A549 (cell line): ENCODE results near the gene MPP2. TPM values are rescaled to one million over a fixed set of nuclear protein-coding genes. Genes with fewer than 3 reads are reported as not detected.

Source experiments
- ATAC-seq, 2 experiments: fragments of 200-7000 bp in 1 of 2; fragments of >200 bp in 1 of 2; cut with Nextera tagmentation in 1 of 2; cut with Tn5 transposase in 1 of 2; 3 replicates each; pipeline versions ENCODE4 v1.8.0 to v1.9.1; 2018 to 2020; ENCODE audit warnings: mild to moderate bottlenecking in 1 of 2, moderate library complexity in 1 of 2
- CTCF ChIA-PET: fragments of 300-600 bp; sonication (Branson Sonifier 250); formaldehyde crosslinking; extraction: SDS; loops from one replicate; lab custom pipeline; 2021; ENCODE audit warnings: antibody characterized with exemption, inconsistent platforms; lab: Yijun Ruan, JAX
- POLR2A ChIA-PET: fragments of 350-600 bp; formaldehyde crosslinking; extraction: SDS; loops from one replicate; lab custom pipeline; 2021; ENCODE audit warnings: antibody characterized with exemption, inconsistent platforms; lab: Yijun Ruan, JAX
- DNase-seq, 2 experiments: peaks; one replicate each; pipeline versions ENCODE4 v3.0.0 to v3.0.0-alpha.2; 2011 to 2016; ENCODE audit warnings: low read depth in 1 of 2, low spot score in 1 of 2
- FAIRE-seq: peaks from 2 replicates; lab custom pipeline; 2011; peaks lifted over from hg19 to GRCh38; lab: Jason Lieb, UNC
- H3K27ac ChIP-seq, 2 experiments: fragments of >200 bp; sonication (Bioruptor Twin); formaldehyde crosslinking; 3 replicates each; pipeline ENCODE4 v1.5.1; 2016 to 2017
- H3K4me1 ChIP-seq: fragments of >200 bp; sonication (Bioruptor Twin); formaldehyde crosslinking; 3 replicates; pipeline ENCODE4 v1.6.1; 2016
- H3K4me2 ChIP-seq: fragments of >200 bp; sonication (Bioruptor Twin); formaldehyde crosslinking; 3 replicates; pipeline ENCODE4 v1.6.1; 2016
- H3K4me3 ChIP-seq: fragments of >200 bp; sonication (Bioruptor Twin); formaldehyde crosslinking; 3 replicates; pipeline ENCODE4 v1.5.1; 2016
- H3K9me3 ChIP-seq: fragments of >200 bp; sonication (Bioruptor Twin); formaldehyde crosslinking; 3 replicates; pipeline ENCODE4 v1.6.1; 2016
- CBX8 ChIP-seq: fragments of 200-600 bp; sonication (generic); IDR thresholded peaks from 2 replicates; pipeline ENCODE4 v1.6.1; 2016
- CEBPB ChIP-seq, 2 experiments: fragments of >200 bp in 1 of 2; sonication (Bioruptor Twin) in 1 of 2; formaldehyde crosslinking in 1 of 2; IDR thresholded peaks; 2 replicates each; pipeline ENCODE4 v1.6.1; 2012 to 2016
- CHD4 ChIP-seq: fragments of 200-600 bp; sonication (generic); IDR thresholded peaks from 2 replicates; pipeline ENCODE4 v1.6.1; 2016; ENCODE audit warnings: antibody characterized with exemption, mild to moderate bottlenecking, borderline replicate concordance
- EHF ChIP-seq: fragments of 250-450 bp; sonication (Bioruptor Pico); IDR thresholded peaks from 2 replicates; pipeline ENCODE4 v1.5.0; 2020; ENCODE audit warnings: mild to moderate bottlenecking
- ESRRA ChIP-seq: fragments of 150-350 bp; IDR thresholded peaks from 2 replicates; pipeline ENCODE4 v1.6.1; 2014; ENCODE audit warnings: mild to moderate bottlenecking, low read length, borderline replicate concordance
- HDAC2 ChIP-seq: fragments of 200-600 bp; sonication (generic); IDR thresholded peaks from 2 replicates; pipeline ENCODE4 v1.6.1; 2016
- HOXB5 ChIP-seq: fragments of 250-450 bp; sonication (Bioruptor Pico); IDR thresholded peaks from 2 replicates; pipeline ENCODE4 v1.5.0; 2020; ENCODE audit warnings: mild to moderate bottlenecking, moderate library complexity
- MAZ ChIP-seq: fragments of 150-350 bp; IDR thresholded peaks from 2 replicates; pipeline ENCODE4 v1.6.1; 2014; ENCODE audit warnings: antibody characterized with exemption, low read depth, low read length, borderline replicate concordance
- MYC ChIP-seq: IDR thresholded peaks from 2 replicates; pipeline ENCODE4 v1.6.1; 2012; ENCODE audit warnings: mild to moderate bottlenecking, inconsistent platforms, low read length, improper control_type of control experiment, borderline replicate concordance
- NFE2L2 ChIP-seq: fragments of 150-350 bp; conservative IDR thresholded peaks from 2 replicates; pipeline ENCODE4 v1.6.1; 2014; ENCODE audit warnings: low read length
- RARB ChIP-seq: fragments of 250-450 bp; sonication (Bioruptor Pico); IDR thresholded peaks from 2 replicates; pipeline ENCODE4 v1.8.0; 2021; ENCODE audit warnings: mild to moderate bottlenecking, moderate library complexity
- SMC3 ChIP-seq: fragments of >200 bp; sonication (Bioruptor Twin); formaldehyde crosslinking; IDR thresholded peaks from 3 replicates; pipeline ENCODE4 v1.6.1; 2018; ENCODE audit warnings: inconsistent platforms
- TFCP2L1 ChIP-seq: fragments of 250-450 bp; sonication (Bioruptor Pico); IDR thresholded peaks from 2 replicates; pipeline ENCODE4 v1.5.0; 2021; ENCODE audit warnings: mild to moderate bottlenecking
- ZFP36 ChIP-seq: fragments of 450-650 bp; IDR thresholded peaks from 2 replicates; pipeline ENCODE4 v1.6.1; 2014; ENCODE audit warnings: borderline replicate concordance; ENCODE audit not compliant: partially characterized antibody
- WGBS: methylation state at CpG from one replicate; pipeline ENCODE4 v1.1.6; 2017; ENCODE audit errors: missing lambda C conversion rate; 5-methylcytosine and 5-hydroxymethylcytosine counted together
- polyA plus RNA-seq, 4 experiments: library from polyadenylated mRNA; depleted of rRNA in 3 of 4; stranded (reverse); fragments of >200 nt; fragmentation: RNase III in 1 of 4; extraction: RNeasy Plus Mini Kit Qiagen cat#74134 plus additional on column Dnase treatment in 1 of 4; gene quantifications; 2 replicates in 3 of 4; 3 replicates in 1 of 4; pipeline ENCODE4 v1.2.3, GENCODE V29; 2011 to 2017
- TF ChIP-seq, protein P1 (sequence below): fragments of 250-450 bp; sonication (Bioruptor Pico); IDR thresholded peaks from 2 replicates; pipeline ENCODE4 v1.5.0; 2021; ENCODE audit warnings: mild to moderate bottlenecking, moderate library complexity, borderline replicate concordance
- TF ChIP-seq, protein P2 (sequence below): fragments of 250-450 bp; sonication (Bioruptor Pico); IDR thresholded peaks from 2 replicates; pipeline ENCODE4 v1.5.0; 2020; ENCODE audit warnings: low read depth, mild to moderate bottlenecking, moderate library complexity
- TF ChIP-seq, protein P3 (sequence below): fragments of >200 bp; sonication (Bioruptor Twin); formaldehyde crosslinking; IDR thresholded peaks from 3 replicates; pipeline ENCODE4 v1.6.1; 2016
- TF ChIP-seq, protein P4 (sequence below): fragments of >200 bp; sonication (Bioruptor Twin); formaldehyde crosslinking; IDR thresholded peaks from 3 replicates; pipeline ENCODE4 v1.5.1; 2016
- TF ChIP-seq, protein P5 (sequence below): fragments of >200 bp; sonication (Bioruptor Twin); formaldehyde crosslinking; IDR thresholded peaks from 2 replicates; pipeline ENCODE4 v1.6.1; 2016
- TF ChIP-seq, protein P6 (sequence below): IDR thresholded peaks from 2 replicates; pipeline ENCODE4 v1.6.1; 2012
- TF ChIP-seq, protein P7 (sequence below): fragments of 150-350 bp; IDR thresholded peaks from 2 replicates; pipeline ENCODE4 v1.6.1; 2014; ENCODE audit warnings: low read depth, mild to moderate bottlenecking, low read length

Gene MPP2
- polyA plus RNA-seq, 2 of the 4 experiments (the other 2 are of a cell fraction), result 3.8 to 4.2 TPM

DNA sequence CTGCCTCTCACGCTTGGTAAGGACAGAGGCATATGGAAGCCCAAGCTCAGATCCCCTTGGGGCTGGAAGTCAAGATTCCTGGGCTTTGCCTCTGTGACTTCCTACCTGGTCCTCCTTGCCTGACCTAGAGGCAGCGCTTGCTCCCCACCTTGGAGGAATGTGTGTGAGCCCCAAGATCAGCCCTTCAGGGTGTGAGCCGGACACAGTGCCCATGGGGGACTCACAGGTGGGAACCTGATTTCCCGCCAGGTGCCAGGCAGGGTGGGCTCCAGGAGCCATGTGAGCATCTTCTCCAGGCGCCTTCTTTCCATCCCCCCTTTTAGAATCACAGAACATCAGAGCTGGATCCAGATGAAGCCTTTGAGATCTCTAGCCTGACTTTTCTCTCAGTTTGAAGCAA lies 50.2 kb downstream of the MPP2 start:
- peaks cover 5% of the 10 kb centered on the region; the same call in 1 of the 3 replicates for H3K4me1 ChIP-seq
- H3K27ac ChIP-seq, result no peak overlapping the region
- no peaks in the 10 kb centered on the region for H3K9me3 ChIP-seq
- H3K4me3 ChIP-seq, result no peak overlapping the region
- DNase-seq, result no peak
- CTCF ChIA-PET, result interaction anchor here (1.1 to 13.9 kb wide), 7 partner anchors 13 to 226 kb away, joined by 3 to 168 read pairs (median 8); partner anchors contain the start of gene CD300LG
- no peak for ATAC-seq
- TF ChIP-seq, protein P1, sequence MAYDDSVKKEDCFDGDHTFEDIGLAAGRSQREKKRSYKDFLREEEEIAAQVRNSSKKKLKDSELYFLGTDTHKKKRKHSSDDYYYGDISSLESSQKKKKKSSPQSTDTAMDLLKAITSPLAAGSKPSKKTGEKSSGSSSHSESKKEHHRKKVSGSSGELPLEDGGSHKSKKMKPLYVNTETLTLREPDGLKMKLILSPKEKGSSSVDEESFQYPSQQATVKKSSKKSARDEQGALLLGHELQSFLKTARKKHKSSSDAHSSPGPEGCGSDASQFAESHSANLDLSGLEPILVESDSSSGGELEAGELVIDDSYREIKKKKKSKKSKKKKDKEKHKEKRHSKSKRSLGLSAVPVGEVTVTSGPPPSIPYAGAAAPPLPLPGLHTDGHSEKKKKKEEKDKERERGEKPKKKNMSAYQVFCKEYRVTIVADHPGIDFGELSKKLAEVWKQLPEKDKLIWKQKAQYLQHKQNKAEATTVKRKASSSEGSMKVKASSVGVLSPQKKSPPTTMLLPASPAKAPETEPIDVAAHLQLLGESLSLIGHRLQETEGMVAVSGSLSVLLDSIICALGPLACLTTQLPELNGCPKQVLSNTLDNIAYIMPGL, result no peak
- TF ChIP-seq, protein P2, sequence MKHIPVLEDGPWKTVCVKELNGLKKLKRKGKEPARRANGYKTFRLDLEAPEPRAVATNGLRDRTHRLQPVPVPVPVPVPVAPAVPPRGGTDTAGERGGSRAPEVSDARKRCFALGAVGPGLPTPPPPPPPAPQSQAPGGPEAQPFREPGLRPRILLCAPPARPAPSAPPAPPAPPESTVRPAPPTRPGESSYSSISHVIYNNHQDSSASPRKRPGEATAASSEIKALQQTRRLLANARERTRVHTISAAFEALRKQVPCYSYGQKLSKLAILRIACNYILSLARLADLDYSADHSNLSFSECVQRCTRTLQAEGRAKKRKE (CRISPR knock-in tag), result no peak
- TF ChIP-seq CHD4, result no peak
- no peak for TF ChIP-seq NFE2L2
- TF ChIP-seq, protein P3, sequence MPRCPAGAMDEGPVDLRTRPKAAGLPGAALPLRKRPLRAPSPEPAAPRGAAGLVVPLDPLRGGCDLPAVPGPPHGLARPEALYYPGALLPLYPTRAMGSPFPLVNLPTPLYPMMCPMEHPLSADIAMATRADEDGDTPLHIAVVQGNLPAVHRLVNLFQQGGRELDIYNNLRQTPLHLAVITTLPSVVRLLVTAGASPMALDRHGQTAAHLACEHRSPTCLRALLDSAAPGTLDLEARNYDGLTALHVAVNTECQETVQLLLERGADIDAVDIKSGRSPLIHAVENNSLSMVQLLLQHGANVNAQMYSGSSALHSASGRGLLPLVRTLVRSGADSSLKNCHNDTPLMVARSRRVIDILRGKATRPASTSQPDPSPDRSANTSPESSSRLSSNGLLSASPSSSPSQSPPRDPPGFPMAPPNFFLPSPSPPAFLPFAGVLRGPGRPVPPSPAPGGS, result no peak
- no peak for TF ChIP-seq CEBPB (IDR thresholded peaks at IDR 0.05)
- no peak for TF ChIP-seq HOXB5
- no peak for TF ChIP-seq CBX8
- TF ChIP-seq RARB (CRISPR knock-in tag), result no peak
- no peak for TF ChIP-seq ESRRA
- no peak for TF ChIP-seq MYC
- no peak for TF ChIP-seq SMC3
- TF ChIP-seq ZFP36, result no peak
- no peak for TF ChIP-seq MAZ
- TF ChIP-seq, protein P4, sequence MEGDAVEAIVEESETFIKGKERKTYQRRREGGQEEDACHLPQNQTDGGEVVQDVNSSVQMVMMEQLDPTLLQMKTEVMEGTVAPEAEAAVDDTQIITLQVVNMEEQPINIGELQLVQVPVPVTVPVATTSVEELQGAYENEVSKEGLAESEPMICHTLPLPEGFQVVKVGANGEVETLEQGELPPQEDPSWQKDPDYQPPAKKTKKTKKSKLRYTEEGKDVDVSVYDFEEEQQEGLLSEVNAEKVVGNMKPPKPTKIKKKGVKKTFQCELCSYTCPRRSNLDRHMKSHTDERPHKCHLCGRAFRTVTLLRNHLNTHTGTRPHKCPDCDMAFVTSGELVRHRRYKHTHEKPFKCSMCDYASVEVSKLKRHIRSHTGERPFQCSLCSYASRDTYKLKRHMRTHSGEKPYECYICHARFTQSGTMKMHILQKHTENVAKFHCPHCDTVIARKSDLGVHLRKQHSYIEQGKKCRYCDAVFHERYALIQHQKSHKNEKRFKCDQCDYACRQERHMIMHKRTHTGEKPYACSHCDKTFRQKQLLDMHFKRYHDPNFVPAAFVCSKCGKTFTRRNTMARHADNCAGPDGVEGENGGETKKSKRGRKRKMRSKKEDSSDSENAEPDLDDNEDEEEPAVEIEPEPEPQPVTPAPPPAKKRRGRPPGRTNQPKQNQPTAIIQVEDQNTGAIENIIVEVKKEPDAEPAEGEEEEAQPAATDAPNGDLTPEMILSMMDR, result no peak
- no peak for TF ChIP-seq HDAC2
- TF ChIP-seq, protein P5, sequence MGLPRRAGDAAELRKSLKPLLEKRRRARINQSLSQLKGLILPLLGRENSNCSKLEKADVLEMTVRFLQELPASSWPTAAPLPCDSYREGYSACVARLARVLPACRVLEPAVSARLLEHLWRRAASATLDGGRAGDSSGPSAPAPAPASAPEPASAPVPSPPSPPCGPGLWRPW, result no peak
- POLR2A ChIA-PET, result interaction anchor here (1.4 kb wide), 1 partner anchor 11 kb away, joined by 3 read pairs; no protein-coding TSS in a partner anchor
- no peak overlapping the region for H3K4me2 ChIP-seq
- FAIRE-seq, result no peak
- 69% methylated on average over 5 of the region's 5 CpGs for WGBS

DNA sequence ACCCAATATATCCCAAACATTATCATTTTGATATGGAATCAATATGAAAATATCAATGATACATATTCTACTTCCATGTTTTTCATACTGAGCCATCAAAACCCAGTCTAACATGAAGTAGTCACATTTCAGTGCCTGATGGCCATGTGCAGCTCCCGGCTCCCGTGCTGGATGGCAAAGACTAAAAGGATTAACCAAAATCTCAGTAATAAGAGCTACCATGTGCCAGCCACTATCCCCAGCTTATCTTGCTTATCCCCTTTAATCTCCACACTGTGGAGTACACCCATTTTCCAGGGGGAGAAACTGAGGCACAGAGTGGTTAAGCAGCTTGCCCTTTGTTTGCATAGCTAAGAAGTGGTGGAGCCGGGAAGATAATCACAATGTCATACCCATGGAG lies 51.2 kb downstream of the MPP2 start:
- TF ChIP-seq, protein P1, result no peak
- TF ChIP-seq, protein P3, result no peak
- TF ChIP-seq, protein P6, sequence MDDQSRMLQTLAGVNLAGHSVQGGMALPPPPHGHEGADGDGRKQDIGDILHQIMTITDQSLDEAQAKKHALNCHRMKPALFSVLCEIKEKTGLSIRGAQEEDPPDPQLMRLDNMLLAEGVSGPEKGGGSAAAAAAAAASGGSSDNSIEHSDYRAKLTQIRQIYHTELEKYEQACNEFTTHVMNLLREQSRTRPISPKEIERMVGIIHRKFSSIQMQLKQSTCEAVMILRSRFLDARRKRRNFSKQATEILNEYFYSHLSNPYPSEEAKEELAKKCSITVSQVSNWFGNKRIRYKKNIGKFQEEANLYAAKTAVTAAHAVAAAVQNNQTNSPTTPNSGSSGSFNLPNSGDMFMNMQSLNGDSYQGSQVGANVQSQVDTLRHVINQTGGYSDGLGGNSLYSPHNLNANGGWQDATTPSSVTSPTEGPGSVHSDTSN, result no peak
- no peak for TF ChIP-seq TFCP2L1 (CRISPR knock-in tag)
- no peak for TF ChIP-seq EHF (CRISPR knock-in tag)
- TF ChIP-seq, protein P7, sequence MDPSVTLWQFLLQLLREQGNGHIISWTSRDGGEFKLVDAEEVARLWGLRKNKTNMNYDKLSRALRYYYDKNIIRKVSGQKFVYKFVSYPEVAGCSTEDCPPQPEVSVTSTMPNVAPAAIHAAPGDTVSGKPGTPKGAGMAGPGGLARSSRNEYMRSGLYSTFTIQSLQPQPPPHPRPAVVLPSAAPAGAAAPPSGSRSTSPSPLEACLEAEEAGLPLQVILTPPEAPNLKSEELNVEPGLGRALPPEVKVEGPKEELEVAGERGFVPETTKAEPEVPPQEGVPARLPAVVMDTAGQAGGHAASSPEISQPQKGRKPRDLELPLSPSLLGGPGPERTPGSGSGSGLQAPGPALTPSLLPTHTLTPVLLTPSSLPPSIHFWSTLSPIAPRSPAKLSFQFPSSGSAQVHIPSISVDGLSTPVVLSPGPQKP, result no peak
- TF ChIP-seq RARB (CRISPR knock-in tag), result no peak
- TF ChIP-seq, all 56 proteins: peak for 0
- Histone ChIP-seq H3K27ac (no peak overlapping the region), H3K4me3 (no peak overlapping the region), H3K4me1 (peaks cover 5% of the 10 kb centered on the region; the same call in 1 of the 3 replicates), H3K4me2 (no peak overlapping the region), H3K9me3 (no peaks in the 10 kb centered on the region)
- DNase-seq, result no peak
- ChIA-PET POLR2A (interaction anchor here (1.4 kb wide), 1 partner anchor 10 kb away, joined by 3 read pairs; no protein-coding TSS in a partner anchor), CTCF (interaction anchor here (1.1 to 13.9 kb wide), 5 partner anchors 12 to 227 kb away, joined by 3 to 168 read pairs (median 8); partner anchors contain the start of gene CD300LG)
- ATAC-seq, result no peak
- WGBS, result 76% methylated on average over 3 of the region's 3 CpGs
- FAIRE-seq, result no peak
